ENCODE data around the gene KRTAP10-1. TPM values are rescaled to one million over a fixed set of nuclear protein-coding genes. Genes with fewer than 3 reads are reported as not detected.

Gene KRTAP10-1
- total and polyA plus RNA-seq, 4 donors: not detected

DNA sequence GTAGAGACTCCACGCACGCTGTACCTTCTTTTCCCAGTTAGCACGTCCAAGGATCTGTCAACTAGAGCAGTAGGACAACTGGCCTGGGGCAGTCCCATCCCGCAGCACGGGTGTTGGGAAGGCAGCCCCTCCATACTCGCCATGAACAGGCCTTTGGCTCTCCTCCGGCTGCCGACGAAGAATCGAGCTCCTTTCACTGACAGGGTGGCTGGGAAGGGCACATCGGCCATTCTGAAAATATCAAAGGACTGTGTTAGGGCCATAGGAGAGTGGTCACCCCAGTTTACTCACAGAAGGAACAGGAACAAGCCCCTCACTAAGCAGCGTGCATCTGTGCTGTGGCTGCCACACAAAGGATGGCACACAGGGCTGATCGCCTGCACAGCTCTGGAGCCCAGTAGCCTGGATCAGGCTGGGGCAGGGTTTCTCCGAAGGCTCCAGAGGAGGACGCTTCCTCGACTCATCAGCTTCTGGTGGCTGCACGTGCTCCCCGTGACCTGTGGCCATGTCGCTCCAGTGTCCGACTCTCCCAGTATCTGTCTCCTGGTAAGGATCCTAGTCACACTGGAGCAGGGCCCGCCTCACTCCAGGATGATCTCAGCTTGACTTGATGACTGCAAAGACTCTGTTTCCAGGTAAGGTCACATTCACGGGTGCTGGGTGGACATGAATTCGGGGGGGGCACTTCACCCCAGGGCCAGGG lies 8.9 kb downstream of the KRTAP10-1 start:
- H3K9ac ChIP-seq (ENCODE audit: low read depth in 1 of 2, low read length in 2 of 2): no peak overlapping the region
- H3K9me3 ChIP-seq (ENCODE audit: control insufficient read depth in 4 of 4, low read length in 3 of 4): no peaks in the 10 kb centered on the region
- DNase-seq (ENCODE audit: low spot score): no peak
- H3K4me1 ChIP-seq (ENCODE audit: control insufficient read depth in 4 of 4, insufficient read depth in 4 of 4, low read length in 3 of 4): no peaks in the 10 kb centered on the region
- 82% methylated on average over 23 of the region's 23 CpGs for WGBS
- H3K27me3 ChIP-seq (ENCODE audit: control insufficient read depth in 4 of 4, insufficient read depth in 4 of 4, low read length in 3 of 4): no peaks in the 10 kb centered on the region
- TF ChIP-seq YY1 (IDR thresholded peaks at IDR 0.05) (no peak), GABPA (IDR thresholded peaks at IDR 0.05 in 1 of 2, conservative IDR thresholded peaks at IDR 0.05 in 1 of 2) (no peak), EGR1 (IDR thresholded peaks at IDR 0.05; ENCODE audit: low read depth in 2 of 2) (no peak), MAX (IDR thresholded peaks at IDR 0.05) (no peak), SP1 (IDR thresholded peaks at IDR 0.05) (no peak), HNF4G (IDR thresholded peaks at IDR 0.05) (no peak), FOXA2 (IDR thresholded peaks at IDR 0.05) (no peak), ATF3 (IDR thresholded peaks at IDR 0.05) (no peak), RXRA (IDR thresholded peaks at IDR 0.05) (no peak)
- TF ChIP-seq, protein P1, sequence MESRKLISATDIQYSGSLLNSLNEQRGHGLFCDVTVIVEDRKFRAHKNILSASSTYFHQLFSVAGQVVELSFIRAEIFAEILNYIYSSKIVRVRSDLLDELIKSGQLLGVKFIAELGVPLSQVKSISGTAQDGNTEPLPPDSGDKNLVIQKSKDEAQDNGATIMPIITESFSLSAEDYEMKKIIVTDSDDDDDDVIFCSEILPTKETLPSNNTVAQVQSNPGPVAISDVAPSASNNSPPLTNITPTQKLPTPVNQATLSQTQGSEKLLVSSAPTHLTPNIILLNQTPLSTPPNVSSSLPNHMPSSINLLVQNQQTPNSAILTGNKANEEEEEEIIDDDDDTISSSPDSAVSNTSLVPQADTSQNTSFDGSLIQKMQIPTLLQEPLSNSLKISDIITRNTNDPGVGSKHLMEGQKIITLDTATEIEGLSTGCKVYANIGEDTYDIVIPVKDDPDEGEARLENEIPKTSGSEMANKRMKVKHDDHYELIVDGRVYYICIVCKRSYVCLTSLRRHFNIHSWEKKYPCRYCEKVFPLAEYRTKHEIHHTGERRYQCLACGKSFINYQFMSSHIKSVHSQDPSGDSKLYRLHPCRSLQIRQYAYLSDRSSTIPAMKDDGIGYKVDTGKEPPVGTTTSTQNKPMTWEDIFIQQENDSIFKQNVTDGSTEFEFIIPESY (IDR thresholded peaks at IDR 0.05): no peak
- H3K4me3 ChIP-seq (ENCODE audit: low read depth in 1 of 3, low read length in 3 of 3): no peak overlapping the region
- H3K36me3 ChIP-seq (ENCODE audit: control insufficient read depth in 4 of 4, insufficient read depth in 3 of 4, low read depth in 1 of 4, low read length in 3 of 4): no peaks in the 10 kb centered on the region
- no peak overlapping the region for H3K27ac ChIP-seq (ENCODE audit: low read depth in 1 of 2, low read length in 2 of 2)

GRCh38 chr21:44530221-44530902 lies 9.6 kb downstream of the KRTAP10-1 start:
- Histone ChIP-seq H3K27me3 (ENCODE audit: control insufficient read depth in 4 of 4, insufficient read depth in 4 of 4, low read length in 3 of 4) (no peaks in the 10 kb centered on the region), H3K4me1 (ENCODE audit: control insufficient read depth in 4 of 4, insufficient read depth in 4 of 4, low read length in 3 of 4) (no peaks in the 10 kb centered on the region), H3K27ac (ENCODE audit: low read depth in 1 of 2, low read length in 2 of 2) (no peak overlapping the region), H3K36me3 (ENCODE audit: control insufficient read depth in 4 of 4, insufficient read depth in 3 of 4, low read depth in 1 of 4, low read length in 3 of 4) (no peaks in the 10 kb centered on the region), H3K9ac (ENCODE audit: low read depth in 1 of 2, low read length in 2 of 2) (no peak overlapping the region), H3K9me3 (ENCODE audit: control insufficient read depth in 4 of 4, low read length in 3 of 4) (no peaks in the 10 kb centered on the region), H3K4me3 (ENCODE audit: low read depth in 1 of 3, low read length in 3 of 3) (no peak overlapping the region)
- WGBS: 82% methylated on average over 7 of the region's 7 CpGs
- DNase-seq (ENCODE audit: low spot score): no peak
- no peak for TF ChIP-seq JUND (IDR thresholded peaks at IDR 0.05)

DNA sequence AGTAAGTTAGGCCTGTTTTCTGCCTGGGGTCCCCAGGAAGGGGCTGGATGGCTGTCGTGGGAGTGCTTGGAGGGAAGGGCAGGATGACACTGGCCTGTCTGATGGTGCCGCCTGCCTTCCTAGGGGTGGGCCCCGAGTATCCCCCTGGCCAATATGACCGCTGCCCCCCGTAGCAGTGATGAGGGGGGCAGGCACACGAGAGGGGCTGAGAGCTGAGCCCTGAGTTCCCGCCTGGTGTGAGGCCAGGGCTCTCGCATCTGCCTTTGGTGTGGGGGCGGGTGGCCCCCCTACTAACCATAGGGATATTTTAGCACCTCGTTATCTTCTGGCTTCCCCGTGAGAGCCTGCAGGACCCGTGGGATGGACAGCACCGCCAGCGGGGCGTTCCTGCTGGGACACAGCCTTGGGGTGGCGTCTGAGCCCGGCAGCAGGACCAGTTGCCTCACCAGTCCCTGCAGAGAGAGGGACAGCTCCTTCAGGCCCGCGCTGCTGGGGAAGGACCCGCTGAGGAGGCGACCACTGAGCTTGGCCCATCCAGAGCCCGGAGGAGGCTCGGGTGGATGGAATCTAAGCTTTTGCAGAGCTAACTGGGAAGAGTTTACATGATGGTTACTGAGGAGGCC lies 10.4 kb downstream of the KRTAP10-1 start:
- Histone ChIP-seq H3K9ac (ENCODE audit: low read depth in 1 of 2, low read length in 2 of 2) (no peak overlapping the region), H3K4me3 (ENCODE audit: low read depth in 1 of 3, low read length in 3 of 3) (no peak overlapping the region), H3K4me1 (ENCODE audit: control insufficient read depth in 4 of 4, insufficient read depth in 4 of 4, low read length in 3 of 4) (no peaks in the 10 kb centered on the region), H3K27ac (ENCODE audit: low read depth in 1 of 2, low read length in 2 of 2) (no peak overlapping the region), H3K36me3 (ENCODE audit: control insufficient read depth in 4 of 4, insufficient read depth in 3 of 4, low read depth in 1 of 4, low read length in 3 of 4) (no peaks in the 10 kb centered on the region), H3K9me3 (ENCODE audit: control insufficient read depth in 4 of 4, low read length in 3 of 4) (no peaks in the 10 kb centered on the region), H3K27me3 (ENCODE audit: control insufficient read depth in 4 of 4, insufficient read depth in 4 of 4, low read length in 3 of 4) (no peaks in the 10 kb centered on the region)
- 76% methylated on average over 23 of the region's 23 CpGs for WGBS
- no peak for DNase-seq (ENCODE audit: low spot score)
- TF ChIP-seq YY1 (IDR thresholded peaks at IDR 0.05) (no peak), JUND (IDR thresholded peaks at IDR 0.05) (no peak), EGR1 (IDR thresholded peaks at IDR 0.05; ENCODE audit: low read depth in 2 of 2) (no peak), GABPA (IDR thresholded peaks at IDR 0.05 in 1 of 2, conservative IDR thresholded peaks at IDR 0.05 in 1 of 2) (no peak), ATF3 (IDR thresholded peaks at IDR 0.05) (no peak), MAX (IDR thresholded peaks at IDR 0.05) (no peak), NR2F2 (IDR thresholded peaks at IDR 0.05) (no peak), HNF4A (conservative IDR thresholded peaks at IDR 0.05) (no peak), RXRA (IDR thresholded peaks at IDR 0.05) (no peak), CTCF (IDR thresholded peaks at IDR 0.05; ENCODE audit: low read depth, low read length, missing input control) (no peak), RAD21 (IDR thresholded peaks at IDR 0.05) (no peak), TAF1 (conservative IDR thresholded peaks at IDR 0.05) (no peak)
- TF ChIP-seq, protein P2, sequence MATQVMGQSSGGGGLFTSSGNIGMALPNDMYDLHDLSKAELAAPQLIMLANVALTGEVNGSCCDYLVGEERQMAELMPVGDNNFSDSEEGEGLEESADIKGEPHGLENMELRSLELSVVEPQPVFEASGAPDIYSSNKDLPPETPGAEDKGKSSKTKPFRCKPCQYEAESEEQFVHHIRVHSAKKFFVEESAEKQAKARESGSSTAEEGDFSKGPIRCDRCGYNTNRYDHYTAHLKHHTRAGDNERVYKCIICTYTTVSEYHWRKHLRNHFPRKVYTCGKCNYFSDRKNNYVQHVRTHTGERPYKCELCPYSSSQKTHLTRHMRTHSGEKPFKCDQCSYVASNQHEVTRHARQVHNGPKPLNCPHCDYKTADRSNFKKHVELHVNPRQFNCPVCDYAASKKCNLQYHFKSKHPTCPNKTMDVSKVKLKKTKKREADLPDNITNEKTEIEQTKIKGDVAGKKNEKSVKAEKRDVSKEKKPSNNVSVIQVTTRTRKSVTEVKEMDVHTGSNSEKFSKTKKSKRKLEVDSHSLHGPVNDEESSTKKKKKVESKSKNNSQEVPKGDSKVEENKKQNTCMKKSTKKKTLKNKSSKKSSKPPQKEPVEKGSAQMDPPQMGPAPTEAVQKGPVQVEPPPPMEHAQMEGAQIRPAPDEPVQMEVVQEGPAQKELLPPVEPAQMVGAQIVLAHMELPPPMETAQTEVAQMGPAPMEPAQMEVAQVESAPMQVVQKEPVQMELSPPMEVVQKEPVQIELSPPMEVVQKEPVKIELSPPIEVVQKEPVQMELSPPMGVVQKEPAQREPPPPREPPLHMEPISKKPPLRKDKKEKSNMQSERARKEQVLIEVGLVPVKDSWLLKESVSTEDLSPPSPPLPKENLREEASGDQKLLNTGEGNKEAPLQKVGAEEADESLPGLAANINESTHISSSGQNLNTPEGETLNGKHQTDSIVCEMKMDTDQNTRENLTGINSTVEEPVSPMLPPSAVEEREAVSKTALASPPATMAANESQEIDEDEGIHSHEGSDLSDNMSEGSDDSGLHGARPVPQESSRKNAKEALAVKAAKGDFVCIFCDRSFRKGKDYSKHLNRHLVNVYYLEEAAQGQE (IDR thresholded peaks at IDR 0.05): no peak

All from liver (tissue), 9 donors.